HCT116 (cell line): ENCODE results near the gene SH3BP1. TPM values are rescaled to one million over a fixed set of nuclear protein-coding genes. Genes with fewer than 3 reads are reported as not detected.
A peak's percentile ranks its signal among the peaks of the same experiment; 100 is the strongest.

ENCODE experiments used
- ATAC-seq: fragments of 200-7000 bp; cut with Tn5 transposase; 2 replicates; pipeline ENCODE4 v1.9.1; 2020; ENCODE audit warnings: mild to moderate bottlenecking, moderate library complexity
- BruUV-seq: library from RNA; stranded (reverse); fragments of 400-500 nt; replicated peaks from 2 replicates; lab custom pipeline; 2021; lab: Mats Ljungman, UMichigan
- CTCF ChIA-PET: fragments of 300-600 bp; sonication (Branson Sonifier 250); formaldehyde crosslinking; loops from one replicate; lab custom pipeline; 2021; ENCODE audit warnings: antibody characterized with exemption; lab: Charles Lee
- POLR2A ChIA-PET: fragments of 300-600, 350-600 bp; sonication (Branson Sonifier 250); formaldehyde crosslinking; loops from one replicate; lab custom pipeline; 2021; ENCODE audit warnings: antibody characterized with exemption; lab: Charles Lee
- RAD21 ChIA-PET, 2 experiments: fragments of 300-600 bp; sonication (Branson Sonifier 250); formaldehyde crosslinking; loops; one replicate each; lab custom pipeline; 2023; ENCODE audit warnings: low total read pairs in 2 of 2; ENCODE audit not compliant: uncharacterized antibody in 2 of 2, unreplicated experiment in 2 of 2, low non-redundant PET in 1 of 2; lab: Charles Lee
- DNase-seq: peaks from one replicate; pipeline ENCODE4 v3.0.0-alpha.2; 2010; ENCODE audit warnings: low read depth, low spot score
- H2AFZ ChIP-seq: fragments of 200-600 bp; shearing (Covaris generic), sonication (generic); 2 replicates; pipeline ENCODE4 v1.6.1; 2017; ENCODE audit warnings: low read depth, mixed run types, mixed read lengths, antibody characterized with exemption, low read length; ENCODE audit not compliant: poor library complexity, severe bottlenecking
- H3K27ac ChIP-seq: 2 replicates; pipeline ENCODE4 v1.5.1; 2012; ENCODE audit warnings: low read depth, low read length
- H3K27me3 ChIP-seq: fragments of 200-600 bp; sonication (generic); 2 replicates; pipeline ENCODE4 v1.6.1; 2016; ENCODE audit warnings: mixed run types, low read length, mixed read lengths; ENCODE audit not compliant: insufficient read depth
- H3K36me3 ChIP-seq, 2 experiments: fragments of 200-500 bp in 1 of 2; fragments of 200-600 bp in 1 of 2; sonication (Bioruptor generic) in 1 of 2; sonication (generic) in 1 of 2; 2 replicates each; pipeline versions ENCODE4 v1.5.1 to v1.6.1; 2014 to 2016; ENCODE audit warnings: low read length in 2 of 2, inconsistent platforms in 1 of 2, mixed read lengths in 1 of 2, mixed run types in 1 of 2; ENCODE audit not compliant: insufficient read depth in 2 of 2, control insufficient read depth in 1 of 2
- H3K4me1 ChIP-seq, 2 experiments: fragments of 200-600 bp in 1 of 2; sonication (generic) in 1 of 2; 2 replicates each; pipeline versions ENCODE4 v1.5.1 to v1.6.1; 2012 to 2017; ENCODE audit warnings: low read length in 2 of 2, inconsistent platforms in 1 of 2, mild to moderate bottlenecking in 1 of 2, mixed read lengths in 1 of 2, mixed run types in 1 of 2, moderate library complexity in 1 of 2; ENCODE audit not compliant: insufficient read depth in 2 of 2, control insufficient read depth in 1 of 2
- H3K4me2 ChIP-seq: fragments of 200-600 bp; sonication (generic); 2 replicates; pipeline ENCODE4 v1.6.1; 2017; ENCODE audit warnings: mixed run types, low read length, mixed read lengths
- H3K4me3 ChIP-seq, 2 experiments: fragments of 200-600 bp in 1 of 2; sonication (generic) in 1 of 2; replicated peaks in 1 of 2; 2 replicates each; pipeline ENCODE4 v1.5.1; 2011 to 2016; ENCODE audit warnings: low read length in 2 of 2, control low read depth in 1 of 2, low read depth in 1 of 2, mild to moderate bottlenecking in 1 of 2, mixed read lengths in 1 of 2, mixed run types in 1 of 2
- H3K79me2 ChIP-seq: fragments of 200-600 bp; sonication (generic); 2 replicates; pipeline ENCODE4 v1.6.1; 2017; ENCODE audit warnings: mild to moderate bottlenecking, mixed run types, low read length, moderate library complexity, mixed read lengths; ENCODE audit not compliant: insufficient read depth
- H3K9ac ChIP-seq: fragments of 200-600 bp; sonication (generic); 2 replicates; pipeline ENCODE4 v1.6.1; 2016; ENCODE audit warnings: low read length, mixed read lengths
- H3K9me2 ChIP-seq: fragments of 200-600 bp; sonication (generic), shearing (Covaris generic); 2 replicates; pipeline ENCODE4 v1.6.1; 2017; ENCODE audit warnings: mixed run types, mild to moderate bottlenecking, moderate library complexity; ENCODE audit not compliant: insufficient read depth
- H3K9me3 ChIP-seq, 2 experiments: fragments of 200-500 bp in 1 of 2; fragments of 200-600 bp in 1 of 2; sonication (Bioruptor generic) in 1 of 2; sonication (generic) in 1 of 2; 2 replicates each; pipeline ENCODE4 v1.6.1; 2014 to 2017; ENCODE audit warnings: low read length in 2 of 2, mixed read lengths in 2 of 2, inconsistent platforms in 1 of 2, low read depth in 1 of 2, mild to moderate bottlenecking in 1 of 2, mixed run types in 1 of 2, moderate library complexity in 1 of 2; ENCODE audit not compliant: control insufficient read depth in 1 of 2, insufficient read depth in 1 of 2
- H4K20me1 ChIP-seq: fragments of 200-600 bp; sonication (generic), shearing (Covaris generic); 2 replicates; pipeline ENCODE4 v1.6.1; 2017; ENCODE audit warnings: mixed run types, mild to moderate bottlenecking, moderate library complexity; ENCODE audit not compliant: insufficient read depth
- ELF1 ChIP-seq: IDR thresholded peaks from 2 replicates; pipeline ENCODE4 v1.6.1; 2012; ENCODE audit warnings: low read depth, borderline replicate concordance
- FOSL1 ChIP-seq: IDR thresholded peaks from 2 replicates; pipeline ENCODE4 v1.6.1; 2012; ENCODE audit warnings: low read depth
- POLR2A ChIP-seq: IDR thresholded peaks from 2 replicates; pipeline ENCODE4 v1.7.0; 2011; ENCODE audit warnings: borderline replicate concordance; ENCODE audit not compliant: insufficient read depth, insufficient read length; ENCODE audit errors: extremely low read depth
- POLR2AphosphoS5 ChIP-seq: IDR thresholded peaks from 2 replicates; pipeline ENCODE4 v1.6.1; 2011; ENCODE audit warnings: mild to moderate bottlenecking, low read depth, low read length, moderate library complexity
- SIN3A ChIP-seq: IDR thresholded peaks from 2 replicates; pipeline ENCODE4 v1.6.1; 2012; ENCODE audit warnings: low read depth
- ZFX ChIP-seq: fragments of 450-650 bp; IDR thresholded peaks from 2 replicates; pipeline ENCODE4 v1.6.1; 2017
- intact Hi-C: fragments of 100-400 bp; cut with micrococcal nuclease; formaldehyde crosslinking; loops from 2 replicates; pipeline ENCODE4 v1.10.0; 2022
- total RNA-seq: library from RNA; stranded (reverse); gene quantifications from one replicate; pipeline ENCODE4 v1.2.1, GENCODE V29; 2021; ENCODE audit not compliant: unreplicated experiment

Gene SH3BP1
- total RNA-seq, 1 experiment from 2014 or later = 48.4 TPM

GRCh38 chr22:37680191-37680851 is 40.9 kb downstream of the SH3BP1 start:
- Histone ChIP-seq H3K36me3 (peaks cover 5 to 11% of the 10 kb centered on the region in 2 experiments; a peak in 3 of 4 replicates), H3K27ac (peak overlapping the region; percentile 8; the same call in 1 of the 2 replicates), H3K4me3 (no peak overlapping the region), H3K4me1 (peaks cover 14 to 67% of the 10 kb centered on the region in 2 experiments), H3K4me2 (no peak overlapping the region), H3K9ac (no peak overlapping the region), H3K27me3 (no peaks in the 10 kb centered on the region), H4K20me1 (no peaks in the 10 kb centered on the region), H2AFZ (no peak overlapping the region), H3K9me2 (no peaks in the 10 kb centered on the region)
- CTCF ChIA-PET = interaction anchor here (1.0 to 2.6 kb wide), 6 partner anchors 19 to 141 kb away, joined by 3 to 28 read pairs (median 6); partner anchors contain the start of gene PDXP
- RAD21 ChIA-PET = interaction anchor here (2.2 to 2.3 kb wide), 2 partner anchors 37 kb away, joined by 13 to 15 read pairs; no protein-coding TSS in a partner anchor
- ATAC-seq = no peak
- no TSS peak for BruUV-seq
- intact Hi-C loops = loop anchor here (2.0 kb wide), 2 partner anchors 38 to 142 kb away; no protein-coding TSS in a partner anchor
- DNase-seq = no peak
- peak; percentile 71 for TF ChIP-seq POLR2AphosphoS5
- no peak for TF ChIP-seq ELF1
- TF ChIP-seq ZFX = no peak
- TF ChIP-seq, all 23 proteins: peak for 1
- Histone ChIP-seq H3K79me2 (peaks cover 13% of the 10 kb centered on the region; the same call in 1 of the 2 replicates), H3K9me3 (no peaks in the 10 kb centered on the region)
- POLR2A ChIA-PET = interaction anchor here (0.6 to 2.6 kb wide), 4 partner anchors 9 to 359 kb away, joined by 3 to 6 read pairs (median 4); no protein-coding TSS in a partner anchor

DNA sequence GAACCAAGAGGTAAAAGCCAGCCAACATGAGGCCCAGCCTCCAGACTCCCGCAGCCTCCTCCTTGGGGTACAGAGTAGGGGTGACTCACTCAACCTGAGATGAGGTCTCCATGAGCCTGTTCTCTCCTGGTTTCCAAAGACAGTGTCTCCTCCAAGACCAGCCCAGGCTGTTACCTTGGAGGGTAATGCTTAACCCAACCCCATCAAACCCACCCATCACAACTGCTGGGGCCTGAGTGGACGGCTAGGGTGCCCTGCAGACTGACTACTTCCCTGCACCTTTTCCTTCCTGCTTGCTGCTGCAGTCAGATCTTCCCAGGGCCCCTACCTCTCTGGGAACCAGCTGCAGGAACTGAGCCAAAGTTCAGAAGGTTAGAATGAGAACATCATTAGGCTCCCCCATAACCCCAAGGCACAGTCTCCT is 41.5 kb downstream of the SH3BP1 start:
- DNase-seq (no peak), ATAC-seq (no peak)
- Histone ChIP-seq H2AFZ (no peak overlapping the region), H3K4me1 (peaks cover 17 to 67% of the 10 kb centered on the region in 2 experiments), H3K9me2 (no peaks in the 10 kb centered on the region), H3K36me3 (peaks cover 5 to 11% of the 10 kb centered on the region in 2 experiments; a peak in 3 of 4 replicates), H3K9me3 (no peaks in the 10 kb centered on the region), H3K27ac (no peak overlapping the region), H3K4me2 (peak overlapping the region; percentile 36), H3K27me3 (no peaks in the 10 kb centered on the region), H4K20me1 (no peaks in the 10 kb centered on the region), H3K9ac (no peak overlapping the region; the same call in 1 of the 2 replicates), H3K4me3 (no peak overlapping the region), H3K79me2 (peaks cover 6% of the 10 kb centered on the region; the same call in 1 of the 2 replicates)
- TF ChIP-seq FOSL1 (no peak), SIN3A (no peak), POLR2A (peak; percentile 21)
- intact Hi-C loops = loop anchor here (2.0 kb wide), 2 partner anchors 38 to 142 kb away; no protein-coding TSS in a partner anchor
- RAD21 ChIA-PET = interaction anchor here (0.6 to 2.3 kb wide), 6 partner anchors 31 to 119 kb away, joined by 3 to 15 read pairs (median 3); no protein-coding TSS in a partner anchor
- no TSS peak for BruUV-seq
- POLR2A ChIA-PET = interaction anchor here (1.4 to 2.6 kb wide), 2 partner anchors 10 to 24 kb away, joined by 4 to 5 read pairs; no protein-coding TSS in a partner anchor
- CTCF ChIA-PET = interaction anchor here (0.7 to 3.3 kb wide), 12 partner anchors 9 to 142 kb away, joined by 3 to 28 read pairs (median 6); partner anchors contain the start of genes GGA1 and PDXP
